Stimulated activated CD8-positive, alpha-beta memory T cell treated with anti-CD3 and anti-CD28 coated beads, Interleukin-7, amount 100 ng/mL, for 1 hour (primary cell): ENCODE results near the gene SORCS2.
"Not testable (repeated sequence)": the region's sequence is repeated elsewhere in the genome, so short reads cannot be mapped to it uniquely, and the experiment has no call there.

Source experiments
- DNase-seq, 2 donors: peaks; one replicate each; pipeline ENCODE4 v3.0.0-alpha.2; 2020; ENCODE audit warnings: low read depth in 2 of 2

Gene SORCS2

DNA sequence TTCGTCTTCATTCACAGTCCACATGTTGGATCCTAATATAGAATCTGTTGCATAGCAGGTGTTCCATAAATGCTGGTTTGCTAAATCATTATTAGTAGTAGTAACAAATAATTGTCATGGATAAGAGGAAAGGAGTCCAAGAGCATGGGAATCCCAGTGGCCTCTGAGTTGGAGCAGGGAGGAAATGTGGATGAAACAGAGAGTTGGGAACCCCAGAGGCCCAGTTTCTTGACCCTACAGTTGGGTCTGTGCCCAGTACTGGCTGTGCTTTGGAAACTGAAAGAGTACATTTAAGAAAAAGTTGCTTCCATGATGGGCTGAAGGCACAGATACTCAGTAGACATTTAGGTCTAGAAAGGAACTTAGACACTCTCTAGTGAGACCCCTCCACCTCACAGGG, 391.8 kb downstream of the SORCS2 start:
- DNase-seq = no peak

DNA sequence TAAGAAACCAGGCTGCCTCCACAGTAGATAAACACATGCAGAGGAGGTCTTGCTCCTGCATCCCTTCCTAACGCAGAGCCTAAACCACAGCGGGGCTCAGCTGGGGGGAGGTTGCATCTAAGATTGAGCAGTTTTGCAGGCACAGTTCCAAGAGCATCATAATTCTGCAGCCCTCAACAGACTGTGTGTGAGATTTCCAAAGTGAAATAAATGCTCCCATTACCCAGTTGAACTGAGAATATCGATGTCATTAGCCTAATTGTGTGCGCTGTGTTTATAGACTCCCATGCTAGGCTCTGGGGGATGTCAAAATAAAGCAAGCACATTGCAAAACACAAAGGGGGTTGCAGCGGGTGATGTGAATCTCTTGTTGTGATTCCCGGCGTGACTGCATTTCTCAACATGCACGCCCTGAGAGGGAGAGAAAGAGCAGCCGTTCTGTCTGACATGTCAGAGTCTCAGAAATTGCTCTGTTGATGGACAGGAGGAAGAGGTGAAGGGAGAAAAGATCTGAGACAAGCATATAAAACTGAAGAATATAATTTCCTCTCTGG, 392.3 kb downstream of the SORCS2 start:
- DNase-seq = no peak

DNA sequence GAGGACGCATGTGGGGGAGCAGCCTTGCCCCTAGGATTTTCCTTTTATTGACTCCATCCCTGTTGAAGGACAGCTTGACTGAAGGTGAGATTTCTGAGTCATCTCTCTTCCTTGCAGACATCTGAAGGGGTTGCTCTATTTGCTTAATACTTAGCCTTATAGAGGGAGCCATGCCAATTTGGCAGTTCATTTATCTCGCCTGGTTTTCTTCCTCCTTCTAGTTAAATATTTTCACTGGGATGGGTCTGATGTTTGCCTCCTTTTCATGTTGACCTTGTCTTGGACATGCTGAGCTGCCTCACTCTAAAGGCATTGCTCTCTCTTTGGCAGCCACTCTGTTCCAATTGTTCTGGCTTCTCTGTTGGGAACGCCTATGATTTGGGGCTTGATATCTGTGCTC, 393.4 kb downstream of the SORCS2 start:
- no peak for DNase-seq

DNA sequence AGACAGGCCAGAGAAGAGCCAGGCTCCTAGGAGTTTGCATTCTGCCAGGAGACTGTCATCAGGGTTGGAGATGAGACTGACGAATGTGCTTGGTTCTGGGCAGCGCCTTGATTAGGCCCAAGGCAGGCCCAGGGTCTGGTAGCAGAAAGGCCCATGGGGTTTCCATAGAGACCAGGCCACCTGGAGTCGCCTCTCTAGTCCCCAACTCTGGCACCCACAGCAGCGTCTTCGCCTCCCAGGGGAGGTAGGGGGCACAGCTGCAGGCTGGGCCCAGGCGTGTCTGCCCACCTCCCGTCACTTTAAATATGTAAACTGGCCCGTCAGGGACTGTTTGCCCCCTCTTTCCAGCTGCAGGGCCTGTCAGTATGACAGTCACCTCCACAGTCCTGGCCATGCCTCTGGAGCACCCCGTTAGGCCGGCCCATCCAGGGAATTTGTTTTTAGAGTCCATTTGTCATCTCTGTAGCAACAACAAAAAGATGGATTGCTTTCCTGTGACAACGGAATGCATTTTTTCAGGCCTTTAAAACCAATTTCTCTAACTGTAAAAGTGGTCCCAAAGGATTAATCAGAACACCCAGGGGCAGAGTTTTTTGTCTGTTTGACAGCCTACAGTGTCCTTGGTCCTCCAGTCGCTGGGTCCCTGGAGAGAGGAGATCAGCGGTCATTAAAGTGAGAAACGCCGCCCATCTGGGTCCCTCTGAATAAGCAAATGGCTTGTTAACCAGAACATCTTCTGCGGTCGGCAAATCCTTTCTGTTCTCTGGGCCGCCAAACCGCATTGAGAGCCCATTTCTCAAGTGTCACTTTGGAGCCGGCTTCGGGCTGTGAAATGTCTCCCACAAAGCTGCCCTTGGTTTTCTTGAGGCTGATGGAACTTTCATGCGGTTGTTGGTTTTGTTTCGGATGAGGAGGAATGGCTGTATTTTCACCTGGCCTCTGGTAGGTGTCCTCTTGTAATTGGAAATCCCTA, 395.4 kb downstream of the SORCS2 start:
- DNase-seq = no peak

DNA sequence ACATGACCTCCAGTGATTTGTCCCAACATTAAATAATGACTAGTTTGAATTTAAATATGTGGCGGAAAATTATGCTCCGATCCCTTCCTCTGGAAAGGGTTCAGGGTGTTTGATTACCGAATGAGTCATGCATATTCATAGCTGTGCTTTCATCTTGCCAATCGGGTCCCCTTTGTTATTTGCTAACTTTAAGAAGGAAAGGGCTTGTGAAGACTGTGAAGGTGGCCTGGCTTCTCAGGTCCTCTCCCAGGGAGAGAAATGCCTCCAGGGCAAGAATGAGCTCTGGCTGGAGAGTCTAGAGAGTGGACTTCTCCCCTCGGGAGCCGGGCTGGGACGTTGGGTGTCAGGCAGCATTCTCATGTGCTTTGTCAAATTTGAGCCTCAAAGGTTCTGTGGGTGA, 397.9 kb downstream of the SORCS2 start:
- DNase-seq = no peak

DNA sequence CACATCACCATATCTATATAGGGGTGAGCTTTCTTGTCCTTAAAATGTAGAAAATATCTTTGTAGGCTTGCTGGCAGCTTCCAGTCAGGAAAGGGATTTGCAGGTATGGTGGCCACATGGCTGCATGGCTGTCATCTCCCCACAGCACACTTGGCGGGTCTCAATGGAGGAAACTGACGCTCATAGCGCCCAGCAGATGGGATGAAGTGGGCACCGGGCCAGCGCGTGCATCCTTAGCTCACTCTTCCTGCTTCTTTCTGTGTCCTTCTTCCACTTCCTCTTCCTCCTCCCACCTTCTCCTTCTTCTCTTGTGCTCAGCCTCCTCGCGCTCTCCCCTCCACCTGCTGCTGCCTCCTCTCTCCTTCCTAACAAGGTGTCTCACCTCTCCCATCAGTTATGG, 398.6 kb downstream of the SORCS2 start:
- no peak for DNase-seq

DNA sequence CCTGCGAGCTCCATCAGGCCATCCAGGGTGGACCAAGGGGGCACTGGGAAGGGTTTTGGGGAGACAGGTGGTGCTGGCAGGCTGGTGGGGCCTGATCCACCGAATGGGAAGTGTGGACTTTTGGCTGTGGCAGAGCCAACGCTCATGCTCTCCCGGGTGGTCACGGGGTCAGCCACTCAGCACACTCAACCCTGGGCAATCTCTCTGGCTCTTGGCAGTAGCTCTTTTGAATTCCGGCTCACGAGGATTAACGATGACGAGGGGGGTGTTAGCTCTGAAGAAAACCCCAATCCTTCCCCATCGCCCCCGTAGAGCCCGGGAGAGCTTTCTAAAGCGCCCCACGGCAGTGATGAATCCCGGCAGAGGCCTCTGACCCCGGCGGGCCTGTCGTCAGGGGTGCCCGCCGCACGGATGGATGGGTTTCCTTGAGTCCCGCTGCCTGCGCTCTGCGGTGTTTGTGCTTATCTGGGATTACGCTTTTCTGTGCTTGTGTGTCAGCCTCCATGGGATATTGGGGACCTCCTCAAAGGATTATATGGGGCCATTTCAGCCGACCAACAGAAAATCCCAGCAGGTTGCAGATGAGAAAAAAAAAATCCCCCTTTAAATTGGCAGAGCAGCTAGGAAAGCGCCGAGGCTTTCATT, 399.2 kb downstream of the SORCS2 start:
- DNase-seq = no peak

DNA sequence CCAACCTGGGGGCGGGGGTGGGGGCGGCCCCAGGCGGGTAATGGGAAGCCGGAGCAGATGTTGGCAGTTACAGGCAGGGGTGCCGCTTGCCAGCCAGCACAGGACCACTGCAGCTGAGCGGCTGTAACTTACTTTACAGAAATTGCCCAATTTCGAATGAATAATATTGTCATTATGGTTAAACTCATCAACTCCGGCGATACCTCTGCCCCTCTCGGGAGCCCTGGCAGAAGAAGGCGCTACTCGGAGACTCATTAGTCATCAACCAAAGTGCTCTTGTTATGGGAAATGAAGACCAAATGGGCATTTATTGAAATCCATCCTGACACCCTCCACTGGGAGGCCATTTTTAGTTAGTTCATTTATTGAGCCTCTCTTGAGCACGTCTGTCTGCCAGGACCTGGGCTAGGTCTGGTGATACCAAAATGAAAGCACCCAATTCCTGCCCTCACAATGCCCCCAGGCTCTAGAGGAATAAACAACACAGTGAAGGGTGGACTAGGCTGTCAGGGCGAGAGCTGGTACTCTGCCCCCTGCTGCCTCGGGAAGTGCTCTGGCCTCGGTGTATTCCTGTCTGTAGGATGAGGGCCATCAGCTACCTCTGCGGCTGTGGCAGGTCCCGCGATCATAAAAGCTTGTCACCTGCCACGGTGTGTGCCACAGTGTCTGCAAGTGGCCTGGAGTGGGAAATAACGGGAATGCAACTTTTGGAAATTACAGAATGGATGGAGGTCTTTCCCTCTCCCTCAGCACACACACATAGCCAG, 401.5 kb downstream of the SORCS2 start:
- no peak for DNase-seq

DNA sequence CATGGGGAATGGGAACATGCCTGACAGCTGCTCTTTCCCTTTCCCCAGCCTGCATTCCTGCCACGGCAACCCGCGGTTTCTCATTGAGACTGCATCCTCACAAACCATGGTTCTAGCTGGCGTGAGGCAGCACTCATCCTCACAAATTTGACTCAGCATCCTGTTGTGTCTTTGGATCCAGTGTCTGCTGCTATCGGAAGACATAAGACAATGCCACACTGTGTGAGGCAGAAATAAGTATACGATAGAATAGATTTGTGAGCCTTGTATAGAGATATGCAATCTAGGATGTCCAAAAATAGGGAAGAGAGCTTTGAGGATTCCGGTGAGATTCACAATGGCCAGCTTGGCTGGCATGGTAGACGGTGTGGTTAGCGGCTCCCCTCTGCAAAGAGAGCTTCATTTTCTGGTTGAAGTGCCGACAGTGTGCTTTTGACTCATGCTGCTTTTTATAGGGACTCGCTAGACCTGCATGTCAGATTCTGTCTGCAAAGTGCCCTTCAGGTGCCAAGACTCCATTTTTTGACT, 403.7 kb downstream of the SORCS2 start:
- DNase-seq = no peak

DNA sequence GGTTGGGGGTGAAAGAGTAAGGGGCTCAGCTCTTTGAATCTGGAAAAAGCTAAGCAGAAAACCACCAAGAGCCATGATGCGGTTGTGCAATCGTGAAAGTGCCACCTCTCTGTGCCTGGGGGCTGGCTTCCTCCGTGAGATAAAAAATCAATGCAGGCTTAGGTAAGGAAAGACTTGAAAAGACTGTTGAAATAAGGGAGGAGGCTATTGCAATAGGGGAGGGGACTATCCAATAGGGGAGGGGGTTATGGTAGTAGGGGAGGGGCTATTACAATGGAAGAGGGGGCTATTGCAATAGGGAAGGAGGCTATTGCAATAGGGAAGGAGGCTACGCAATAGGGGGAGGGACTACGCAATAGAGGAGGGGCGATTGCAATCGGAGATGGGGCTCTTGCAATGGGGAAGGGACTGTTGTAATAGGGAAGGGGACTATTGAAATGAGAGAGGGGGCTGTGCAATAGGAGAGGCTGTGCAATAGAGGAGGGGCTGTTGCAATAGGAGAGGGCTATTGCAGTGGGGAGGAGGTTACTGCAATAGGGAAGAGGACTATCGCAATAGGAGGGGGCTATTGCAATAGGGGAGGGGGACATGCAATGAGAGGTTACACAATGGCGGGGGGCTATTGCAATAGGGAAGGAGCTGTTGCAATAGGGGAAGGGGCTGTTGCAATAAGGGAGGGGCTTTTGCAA, 404.7 kb downstream of the SORCS2 start:
- DNase-seq = no peak

DNA sequence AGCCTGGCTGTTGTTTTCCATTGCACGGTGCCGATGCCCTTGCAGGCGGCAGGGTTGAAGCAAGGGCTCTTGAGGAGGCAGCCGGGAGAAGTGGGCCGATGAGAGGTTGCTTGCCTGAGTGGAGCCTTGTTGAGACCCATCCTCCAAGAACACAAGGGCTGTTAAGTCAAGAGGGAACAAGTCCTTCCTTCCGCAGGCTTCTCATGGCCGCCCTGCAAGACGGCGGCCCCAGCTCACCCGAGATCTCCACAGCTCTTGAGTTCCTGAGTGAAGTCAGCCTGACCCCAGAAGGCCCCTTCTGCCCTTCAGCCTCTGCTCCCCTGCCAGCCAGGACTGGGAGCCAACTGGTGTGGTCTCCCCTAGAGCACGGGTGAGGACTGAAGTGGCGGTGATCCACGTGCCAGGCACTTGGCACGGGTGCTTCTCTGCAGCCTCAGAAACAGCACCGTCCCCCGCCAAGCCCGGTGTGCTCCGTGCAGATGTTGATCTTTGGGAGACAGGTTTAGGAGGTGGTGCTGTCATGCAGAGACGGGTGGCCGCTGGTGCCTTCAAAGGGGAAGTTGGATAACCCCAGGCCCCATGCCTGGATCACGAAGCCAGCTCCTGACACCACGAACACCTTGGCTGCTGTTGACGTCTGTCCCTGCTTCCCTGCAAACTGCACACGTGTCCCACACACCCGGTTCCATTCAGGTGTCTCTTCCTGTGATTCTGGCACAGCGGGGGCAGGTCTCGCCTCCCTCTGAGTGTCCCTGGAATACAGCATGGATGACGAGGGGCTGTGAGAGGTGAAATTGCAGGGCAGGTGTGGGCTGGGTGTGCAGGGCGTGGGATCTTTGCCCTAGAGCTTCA, 406.8 kb downstream of the SORCS2 start:
- no peak for DNase-seq

DNA sequence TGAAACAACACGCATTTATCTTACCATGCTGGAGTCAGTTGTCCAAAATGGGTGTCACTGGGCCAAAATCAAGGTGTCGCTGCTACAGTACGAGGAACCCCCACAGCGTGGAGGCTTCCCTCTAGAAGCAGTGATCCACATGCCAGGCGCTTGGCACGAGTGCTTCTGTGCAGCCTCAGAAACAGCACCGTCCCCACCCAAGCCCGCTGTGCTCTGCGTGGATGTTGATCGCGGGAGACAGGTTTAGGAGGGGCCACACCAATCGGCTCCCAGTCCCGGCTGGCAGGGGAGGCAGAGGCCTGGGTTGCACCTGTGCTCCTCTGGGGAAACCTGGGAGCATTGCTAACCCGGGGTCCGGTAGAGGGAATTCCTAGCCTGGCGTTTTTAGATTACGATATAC, 407.9 kb downstream of the SORCS2 start:
- no peak for DNase-seq

DNA sequence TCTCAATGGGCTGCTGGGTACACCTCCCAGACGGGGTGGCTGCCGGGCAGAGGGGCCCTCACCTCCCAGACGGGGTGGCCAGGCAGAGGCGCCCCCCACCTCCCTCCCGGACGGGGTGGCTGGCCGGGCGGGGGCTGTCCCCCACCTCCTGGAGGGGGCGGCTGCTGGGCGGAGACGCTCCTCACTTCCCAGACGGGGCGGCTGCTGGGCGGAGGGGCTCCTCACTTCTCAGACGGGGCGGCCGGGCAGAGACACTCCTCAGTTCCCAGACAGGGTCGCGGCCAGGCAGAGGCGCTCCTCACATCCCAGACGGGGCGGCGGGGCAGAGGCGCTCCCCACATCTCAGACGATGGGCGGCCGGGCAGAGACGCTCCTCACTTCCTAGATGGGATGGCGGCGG, 409.8 kb downstream of the SORCS2 start:
- not testable (repeated sequence) for DNase-seq

DNA sequence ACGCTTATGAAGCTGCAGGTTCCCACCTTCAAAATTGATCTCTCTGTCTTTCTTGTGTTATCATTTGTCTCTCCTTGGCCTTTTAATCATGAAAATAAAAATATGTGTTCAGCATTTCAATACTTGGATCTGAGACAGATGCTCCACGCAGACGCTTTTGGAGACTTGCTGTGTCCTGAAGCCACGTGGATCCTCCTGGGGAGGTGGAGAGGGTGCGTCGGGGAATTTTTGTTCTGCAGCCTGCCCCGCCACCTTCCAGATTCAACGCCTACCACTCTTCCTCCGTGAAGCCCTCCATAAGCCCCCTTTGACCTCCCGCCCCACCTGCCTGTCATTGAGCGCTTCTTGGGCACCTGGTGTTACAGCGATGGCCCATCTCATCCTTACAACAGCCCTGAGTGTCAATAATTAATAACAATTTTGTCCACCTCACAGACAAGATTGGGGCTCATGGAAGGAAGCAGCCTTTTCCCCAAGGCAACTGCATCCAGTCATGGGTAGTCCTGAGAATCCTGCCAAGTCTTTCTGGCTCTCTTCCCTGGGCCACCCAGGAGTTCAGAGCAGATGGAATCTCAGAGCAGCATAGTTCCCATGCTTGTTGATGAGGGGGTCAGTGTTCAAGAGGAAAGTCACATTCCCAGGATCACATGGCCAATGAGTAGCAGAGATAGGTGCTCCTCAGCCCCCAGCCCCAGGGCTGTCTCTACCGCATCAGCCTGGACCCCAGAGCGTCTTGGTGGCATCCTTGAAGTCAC, 415.0 kb downstream of the SORCS2 start:
- DNase-seq = no peak

DNA sequence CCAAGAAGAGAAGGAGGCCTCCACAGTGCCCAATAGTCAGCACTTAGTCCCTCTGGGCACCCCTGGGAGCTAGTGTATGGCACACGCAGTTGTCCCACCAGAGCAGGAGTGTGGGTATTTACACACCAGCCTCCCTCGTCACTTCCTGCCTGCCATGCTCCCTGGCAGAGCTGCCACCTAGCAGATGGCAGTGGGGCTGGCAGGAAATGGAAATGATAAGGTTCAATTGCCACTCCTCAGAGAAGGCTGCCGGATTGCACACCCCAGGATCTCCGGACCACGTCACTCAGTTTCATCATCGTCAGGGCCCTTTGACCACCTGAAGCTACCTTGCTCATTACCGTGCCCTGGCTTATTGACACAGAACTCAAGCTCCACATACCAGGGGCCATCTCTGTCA, 415.7 kb downstream of the SORCS2 start:
- no peak for DNase-seq

DNA sequence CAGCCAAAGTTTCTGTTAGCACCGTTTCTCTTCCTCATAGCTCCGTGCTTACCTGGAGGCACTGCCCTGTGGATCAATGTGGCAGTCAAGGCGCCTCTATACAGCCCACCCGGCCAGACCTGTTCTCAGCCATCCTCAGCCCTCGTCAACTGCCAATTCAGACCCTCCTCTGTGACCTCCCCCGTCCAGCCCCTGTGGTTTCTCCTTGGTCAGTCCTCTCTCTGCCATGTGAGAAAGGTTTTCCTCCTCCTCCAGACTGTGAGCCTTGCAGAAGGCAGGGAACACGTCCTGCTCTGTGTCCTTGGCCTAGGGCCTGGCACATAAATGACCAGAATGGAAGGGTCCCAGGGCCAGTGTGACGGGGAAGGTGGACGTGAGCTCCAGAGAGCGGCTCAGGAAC, 417.0 kb downstream of the SORCS2 start:
- DNase-seq = no peak

DNA sequence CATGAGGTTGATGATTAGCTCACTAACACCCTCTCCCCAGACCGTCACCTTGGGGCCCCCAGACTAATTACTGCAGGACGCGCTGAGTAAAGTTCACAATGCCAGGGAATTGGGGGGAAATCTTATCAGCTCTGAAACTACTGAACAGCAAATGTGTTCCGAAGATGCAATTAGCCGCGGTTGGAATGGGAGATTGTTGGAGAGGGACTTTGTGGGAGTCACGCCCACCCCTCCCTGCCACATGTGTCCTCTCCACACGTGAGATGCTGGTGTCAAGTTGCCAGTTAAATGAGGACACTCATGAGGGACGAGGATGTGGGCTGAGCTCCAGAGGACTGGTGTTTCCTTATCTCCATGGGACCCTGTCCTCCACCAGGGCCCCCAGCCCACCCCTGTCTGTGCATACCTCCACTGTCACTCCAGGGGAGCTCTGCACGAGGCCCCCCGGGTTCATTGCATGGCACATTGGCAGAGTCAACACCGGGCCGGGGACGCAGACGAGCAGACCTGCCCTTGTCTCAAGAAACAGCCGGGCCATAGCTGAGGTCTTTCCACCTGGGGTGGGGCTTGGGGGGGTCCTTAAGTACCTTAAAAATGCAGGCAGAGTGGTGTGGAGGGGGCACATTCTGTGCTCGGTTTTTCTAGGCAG, 417.8 kb downstream of the SORCS2 start:
- no peak for DNase-seq

DNA sequence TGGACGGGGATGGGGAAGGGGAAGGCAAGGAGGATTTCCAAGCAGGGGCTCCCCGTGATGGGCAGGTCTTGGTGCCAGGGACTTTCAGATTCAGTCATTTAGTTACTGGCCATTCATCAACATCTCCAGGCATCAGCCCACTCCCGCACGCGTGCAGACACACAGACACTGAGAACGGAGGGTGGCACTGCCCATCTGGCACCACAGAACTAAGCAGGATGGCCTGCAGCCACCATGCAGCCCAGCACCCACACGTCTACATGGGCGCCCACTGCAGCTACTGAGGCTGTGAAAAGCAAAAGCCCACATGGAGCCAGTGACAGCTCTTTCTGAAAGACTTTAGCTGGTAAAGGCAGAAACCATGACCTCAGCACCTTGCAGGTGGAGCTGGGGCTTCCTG, 418.5 kb downstream of the SORCS2 start:
- DNase-seq = no peak

DNA sequence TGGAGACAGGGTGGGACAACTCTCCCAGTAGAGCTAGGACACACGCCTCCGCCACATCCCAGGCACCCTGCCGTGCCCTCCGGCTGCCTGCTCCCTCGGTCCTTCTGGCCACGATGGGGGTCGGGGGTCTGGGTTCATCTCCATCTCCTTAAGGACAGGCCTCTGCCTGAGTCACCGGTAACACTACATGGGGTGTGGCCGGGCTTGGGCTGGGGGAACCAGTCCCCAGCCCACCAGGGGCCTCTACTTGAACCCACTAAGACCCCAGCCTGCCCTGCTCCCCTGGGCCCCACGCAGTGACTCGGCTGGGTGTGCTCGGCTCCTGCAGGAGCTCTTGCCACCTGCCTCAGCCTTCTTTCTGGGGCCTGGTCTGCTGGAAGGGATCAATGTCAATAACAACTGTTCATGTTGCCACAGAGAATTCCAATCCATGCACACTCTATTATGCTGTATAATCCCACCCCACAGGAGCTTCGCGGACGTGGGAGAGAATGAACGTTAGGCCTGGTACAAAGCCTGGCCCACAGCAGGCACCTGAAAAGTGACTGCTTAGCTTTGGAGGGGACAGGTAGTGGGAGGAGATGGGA, 420.1 kb downstream of the SORCS2 start:
- no peak for DNase-seq
